ENCODE data around the gene TCF25. TPM values are rescaled to one million over a fixed set of nuclear protein-coding genes. Genes with fewer than 3 reads are reported as not detected.
A peak's percentile ranks its signal among the peaks of the same experiment; 100 is the strongest.

Gene TCF25
- total RNA-seq, 1 experiment from 2014 or later, result 298 TPM

- Histone ChIP-seq H3K27ac (no peak overlapping the region), H3K9me2 (ENCODE audit: insufficient read depth) (no peaks in the 10 kb centered on the region), H3F3A (ENCODE audit: insufficient read depth, low read depth) (peaks cover 18% of the 10 kb centered on the region; the same call in 1 of the 2 replicates), H3K27me3 (ENCODE audit: insufficient read depth, low read depth) (no peaks in the 10 kb centered on the region), H3K79me2 (ENCODE audit: low read depth) (no peaks in the 10 kb centered on the region), H3K4me1 (replicated peaks; ENCODE audit: insufficient read depth) (peaks cover 27% of the 10 kb centered on the region), H3K9me3 (ENCODE audit: insufficient read depth, low read depth) (no peaks in the 10 kb centered on the region), H3K36me3 (ENCODE audit: low read depth) (no peaks in the 10 kb centered on the region), H2AFZ (peak overlapping the region; percentile 41; the same call in 1 of the 2 replicates), H3K4me2 (peak overlapping the region; percentile 78), H3K4me3 (peak overlapping the region; percentile 56), H4K20me1 (ENCODE audit: insufficient read depth) (no peaks in the 10 kb centered on the region)
- TF ChIP-seq EZH2 (IDR thresholded peaks at IDR 0.05; ENCODE audit: low read depth), result no peak
- TF ChIP-seq CTCF (conservative IDR thresholded peaks at IDR 0.05), result no peak
- DNase-seq, result peak; percentile 77 to 80
- intact Hi-C loops (cut with micrococcal nuclease; ENCODE audit: unreplicated experiment), result no loop called here
- ChIA-PET CTCF (no interaction called here), POLR2A (ENCODE audit: unreplicated experiment) (interaction anchor here (1.0 kb wide), 1 partner anchor 46 kb away, joined by 29 read pairs; the partner anchor contains the start of gene TCF25)
- TSS peak; percentile 91 for BruUV-seq (replicated peaks)
Observed at GRCh38 chr16:89827383-89828198, 45.8 kb upstream of the TCF25 start.

GRCh38 chr16:89828199-89828869 is 45.1 kb upstream of the TCF25 start, which contains the start of gene SPIRE2:
TSS of gene SPIRE2 (plus strand) at chr16:89828475. CDS start at chr16:89828551, 76 bp downstream.
- H3K9me2 ChIP-seq (ENCODE audit: insufficient read depth), result no peaks in the 10 kb centered on the region
- intact Hi-C loops (cut with micrococcal nuclease; ENCODE audit: unreplicated experiment), result no loop called here
- no TSS peak for BruUV-seq (replicated peaks)
- peak; percentile 40 to 78 for DNase-seq
- H3K27me3 ChIP-seq (ENCODE audit: insufficient read depth, low read depth), result no peaks in the 10 kb centered on the region
- H3K27ac ChIP-seq, result no peak within 1 kb of the TSS
- H3K36me3 ChIP-seq (ENCODE audit: low read depth), result no peaks in the 10 kb centered on the region
- ChIA-PET CTCF (no interaction called here), POLR2A (ENCODE audit: unreplicated experiment) (interaction anchor here (1.0 kb wide), 1 partner anchor 45 kb away, joined by 29 read pairs; the partner anchor contains the start of gene TCF25)
- peaks cover 26% of the 10 kb centered on the region for H3K4me1 ChIP-seq (replicated peaks; ENCODE audit: insufficient read depth)
- no peaks in the 10 kb centered on the region for H3K79me2 ChIP-seq (ENCODE audit: low read depth)
- peak within 1 kb of the TSS; percentile 48; the same call in 1 of the 2 replicates for H2AFZ ChIP-seq
- H3K4me3 ChIP-seq, result peak within 1 kb of the TSS; percentile 77
- peaks cover 19% of the 10 kb centered on the region; the same call in 1 of the 2 replicates for H3F3A ChIP-seq (ENCODE audit: insufficient read depth, low read depth)
- no peaks in the 10 kb centered on the region for H4K20me1 ChIP-seq (ENCODE audit: insufficient read depth)
- peak within 1 kb of the TSS; percentile 96 for H3K4me2 ChIP-seq
- TF ChIP-seq EZH2 (IDR thresholded peaks at IDR 0.05; ENCODE audit: low read depth) (no peak), CTCF (conservative IDR thresholded peaks at IDR 0.05) (no peak)
- H3K9me3 ChIP-seq (ENCODE audit: insufficient read depth, low read depth), result no peaks in the 10 kb centered on the region

GRCh38 chr16:89828870-89829629 is 44.3 kb upstream of the TCF25 start:
- peak overlapping the region; percentile 96 for H3K4me2 ChIP-seq
- intact Hi-C loops (cut with micrococcal nuclease; ENCODE audit: unreplicated experiment), result no loop called here
- TF ChIP-seq CTCF (conservative IDR thresholded peaks at IDR 0.05) (no peak), EZH2 (IDR thresholded peaks at IDR 0.05; ENCODE audit: low read depth) (no peak)
- H3K4me1 ChIP-seq (replicated peaks; ENCODE audit: insufficient read depth), result peaks cover 33% of the 10 kb centered on the region
- ChIA-PET POLR2A (ENCODE audit: unreplicated experiment) (no interaction called here), CTCF (no interaction called here)
- no peaks in the 10 kb centered on the region for H3K79me2 ChIP-seq (ENCODE audit: low read depth)
- no peaks in the 10 kb centered on the region for H3K9me2 ChIP-seq (ENCODE audit: insufficient read depth)
- no peak for DNase-seq
- H2AFZ ChIP-seq, result peak overlapping the region; percentile 48; the same call in 1 of the 2 replicates
- no peaks in the 10 kb centered on the region for H3K27me3 ChIP-seq (ENCODE audit: insufficient read depth, low read depth)
- peaks cover 22% of the 10 kb centered on the region; the same call in 1 of the 2 replicates for H3F3A ChIP-seq (ENCODE audit: insufficient read depth, low read depth)
- H3K27ac ChIP-seq, result no peak overlapping the region
- no peaks in the 10 kb centered on the region for H4K20me1 ChIP-seq (ENCODE audit: insufficient read depth)
- H3K36me3 ChIP-seq (ENCODE audit: low read depth), result no peaks in the 10 kb centered on the region
- H3K4me3 ChIP-seq, result peak overlapping the region; percentile 77
- BruUV-seq (replicated peaks), result TSS peak; percentile 63
- H3K9me3 ChIP-seq (ENCODE audit: insufficient read depth, low read depth), result no peaks in the 10 kb centered on the region

All from PC-9 (cell line).